OCI-M2 (cell line): Measurements from ENCODE around the gene EGR4.

Experiments used
- DNase-seq: peaks from one replicate; lab custom pipeline; 2025; ENCODE audit not compliant: unreplicated experiment; lab: John Stamatoyannopoulos, UW

Gene EGR4

GRCh38 chr2:73250872-73251846 is 42.2 kb downstream of the EGR4 start:
- no peak for DNase-seq

DNA sequence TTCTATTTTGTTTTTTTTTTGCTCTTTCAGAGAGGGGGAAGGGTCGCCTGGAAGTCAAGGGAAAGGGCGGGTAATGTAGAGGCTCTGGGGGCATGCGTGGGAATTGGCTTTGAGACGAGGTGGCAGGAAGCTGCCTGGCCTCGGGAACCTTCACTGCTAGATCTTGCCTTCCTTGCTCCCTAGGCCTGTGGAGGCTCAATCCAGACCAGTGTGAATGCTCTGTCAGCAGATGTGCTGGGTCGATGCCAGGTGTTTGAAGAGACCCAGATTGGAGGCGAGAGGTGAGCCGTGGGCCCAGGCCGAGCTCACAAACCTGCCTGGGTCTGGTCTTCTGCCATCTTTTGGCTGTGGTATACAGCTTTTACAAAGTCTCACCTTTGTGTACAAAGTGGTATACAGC is 43.7 kb downstream of the EGR4 start:
- no peak for DNase-seq

DNA sequence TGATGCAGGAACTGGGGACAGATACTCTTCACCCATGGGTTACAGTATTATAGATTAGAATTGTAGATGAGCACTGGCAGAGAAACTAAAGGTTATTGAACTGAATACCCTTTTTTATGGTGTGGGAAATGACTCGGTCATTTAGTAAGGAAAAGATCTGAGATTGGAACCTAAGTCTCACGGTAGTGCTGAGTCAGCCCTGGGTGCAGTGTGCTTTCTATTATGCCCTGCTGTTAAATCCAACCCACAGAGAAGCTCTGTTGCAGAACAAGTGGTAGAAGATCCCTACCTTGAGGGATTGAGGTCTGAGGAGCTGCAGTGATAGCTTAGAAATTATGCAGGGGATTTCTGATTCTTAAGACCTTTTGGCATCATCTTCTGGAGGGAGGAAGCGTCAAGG is 46.5 kb downstream of the EGR4 start:
- DNase-seq = no peak

DNA sequence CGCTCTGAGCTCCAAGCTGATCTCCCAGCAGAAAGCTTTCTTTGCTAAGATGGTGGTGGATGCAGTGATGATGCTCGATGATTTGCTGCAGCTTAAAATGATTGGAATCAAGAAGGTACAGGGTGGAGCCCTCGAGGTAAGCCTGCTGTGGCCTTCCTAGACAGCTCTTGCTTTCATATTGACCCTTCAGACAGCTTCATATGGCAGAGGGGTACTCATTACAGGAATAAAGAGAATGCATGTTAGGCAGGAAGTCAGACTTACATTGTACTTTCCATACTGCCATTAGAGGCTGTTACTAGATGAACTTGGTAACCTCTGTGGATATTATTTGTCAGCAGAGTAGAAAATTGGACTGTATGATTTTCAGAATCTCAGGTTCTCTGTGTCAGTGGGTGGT is 48.8 kb downstream of the EGR4 start:
- DNase-seq = no peak

- no peak for DNase-seq
Measured at GRCh38 chr2:73243884-73244570, 49.3 kb downstream of the EGR4 start.
